Activated CD4-positive, alpha-beta T cell treated with anti-CD3 and anti-CD28 coated beads, Interleukin-2, amount 10 ng/mL, durations not matched to agents 24 days and 14 days (primary cell): ENCODE results near the gene EIF3D. TPM values are rescaled to one million over a fixed set of nuclear protein-coding genes. Genes with fewer than 3 reads are reported as not detected.
A peak's percentile ranks its signal among the peaks of the same experiment; 100 is the strongest.

Experiments
- DNase-seq: peaks from one replicate; pipeline ENCODE4 v3.0.0; 2022
- H3K27ac Mint-ChIP-seq: one replicate; pipeline ENCODE4 v1.8.0; 2022; ENCODE audit warnings: mild to moderate bottlenecking, mixed read lengths
- H3K27me3 Mint-ChIP-seq: one replicate; pipeline ENCODE4 v1.8.0; 2022; ENCODE audit warnings: mixed read lengths
- H3K36me3 Mint-ChIP-seq: one replicate; pipeline ENCODE4 v1.8.0; 2022; ENCODE audit warnings: low read depth, mild to moderate bottlenecking, mixed read lengths
- H3K4me1 Mint-ChIP-seq: one replicate; pipeline ENCODE4 v1.8.0; 2021; ENCODE audit warnings: mixed read lengths
- H3K4me3 Mint-ChIP-seq: one replicate; pipeline ENCODE4 v1.8.0; 2022; ENCODE audit warnings: mild to moderate bottlenecking, moderate library complexity, mixed read lengths
- H3K9me3 Mint-ChIP-seq: one replicate; pipeline ENCODE4 v1.8.0; 2021; ENCODE audit warnings: mixed read lengths
- intact Hi-C: fragments of 100-400 bp; cut with micrococcal nuclease; formaldehyde crosslinking; loops from one replicate; pipeline ENCODE4 v1.15.1; 2023
- total RNA-seq: library from RNA; stranded (reverse); gene quantifications from 2 replicates; pipeline ENCODE4 v1.2.3, GENCODE V29; 2022

EIF3D gene
- total RNA-seq, 1 donor from 2014 or later: 353 TPM

- intact Hi-C loops: no loop called here
- no peaks in the 10 kb centered on the region for H3K9me3 Mint-ChIP-seq
- no peak overlapping the region for H3K27ac Mint-ChIP-seq
- no peak overlapping the region for H3K4me3 Mint-ChIP-seq
- no peaks in the 10 kb centered on the region for H3K36me3 Mint-ChIP-seq
- H3K4me1 Mint-ChIP-seq: no peaks in the 10 kb centered on the region
- peaks cover 28% of the 10 kb centered on the region for H3K27me3 Mint-ChIP-seq
- no peak for DNase-seq
These were observed 34.0 kb upstream of the EIF3D start for GRCh38 chr22:36563001-36563400.

GRCh38 chr22:36562261-36562835, 33.4 kb upstream of the EIF3D start:
- peaks cover 28% of the 10 kb centered on the region for H3K27me3 Mint-ChIP-seq
- intact Hi-C loops: no loop called here
- H3K4me1 Mint-ChIP-seq: no peaks in the 10 kb centered on the region
- H3K9me3 Mint-ChIP-seq: no peaks in the 10 kb centered on the region
- no peaks in the 10 kb centered on the region for H3K36me3 Mint-ChIP-seq
- peak overlapping the region; percentile 11 for H3K27ac Mint-ChIP-seq
- H3K4me3 Mint-ChIP-seq: no peak overlapping the region
- no peak for DNase-seq

GRCh38 chr22:36561291-36561811, 32.4 kb upstream of the EIF3D start:
- Mint-ChIP-seq H3K27ac (no peak overlapping the region), H3K4me1 (no peaks in the 10 kb centered on the region), H3K9me3 (no peaks in the 10 kb centered on the region), H3K4me3 (no peak overlapping the region), H3K27me3 (peaks cover 22% of the 10 kb centered on the region), H3K36me3 (no peaks in the 10 kb centered on the region)
- intact Hi-C loops: no loop called here
- DNase-seq: no peak

- no peak overlapping the region for H3K4me3 Mint-ChIP-seq
- intact Hi-C loops: no loop called here
- H3K9me3 Mint-ChIP-seq: no peaks in the 10 kb centered on the region
- no peaks in the 10 kb centered on the region for H3K36me3 Mint-ChIP-seq
- peaks cover 18% of the 10 kb centered on the region for H3K27me3 Mint-ChIP-seq
- no peak overlapping the region for H3K27ac Mint-ChIP-seq
- no peak for DNase-seq
- H3K4me1 Mint-ChIP-seq: no peaks in the 10 kb centered on the region
These were observed 31.0 kb upstream of the EIF3D start for GRCh38 chr22:36560001-36560400.

GRCh38 chr22:36554098-36554497, 25.1 kb upstream of the EIF3D start:
- Mint-ChIP-seq H3K36me3 (no peaks in the 10 kb centered on the region), H3K4me1 (peaks cover 4% of the 10 kb centered on the region), H3K9me3 (no peaks in the 10 kb centered on the region), H3K27ac (no peak overlapping the region), H3K27me3 (peaks cover 14% of the 10 kb centered on the region), H3K4me3 (no peak overlapping the region)
- DNase-seq: no peak
- intact Hi-C loops: no loop called here

- Mint-ChIP-seq H3K36me3 (no peaks in the 10 kb centered on the region), H3K4me1 (peaks cover 10% of the 10 kb centered on the region), H3K4me3 (no peak overlapping the region), H3K27me3 (peaks cover 14% of the 10 kb centered on the region), H3K27ac (no peak overlapping the region), H3K9me3 (no peaks in the 10 kb centered on the region)
- no peak for DNase-seq
- intact Hi-C loops: no loop called here
These were observed 23.3 kb upstream of the EIF3D start for GRCh38 chr22:36552289-36552688.

- H3K36me3 Mint-ChIP-seq: no peaks in the 10 kb centered on the region
- no peak overlapping the region for H3K27ac Mint-ChIP-seq
- peaks cover 19% of the 10 kb centered on the region for H3K4me1 Mint-ChIP-seq
- DNase-seq: no peak
- intact Hi-C loops: no loop called here
- H3K27me3 Mint-ChIP-seq: peaks cover 14% of the 10 kb centered on the region
- no peaks in the 10 kb centered on the region for H3K9me3 Mint-ChIP-seq
- no peak overlapping the region for H3K4me3 Mint-ChIP-seq
These were observed 21.9 kb upstream of the EIF3D start for GRCh38 chr22:36550701-36551495.

GRCh38 chr22:36549033-36549432, 20.1 kb upstream of the EIF3D start:
- Mint-ChIP-seq H3K4me3 (no peak overlapping the region), H3K9me3 (no peaks in the 10 kb centered on the region), H3K27me3 (peaks cover 14% of the 10 kb centered on the region), H3K27ac (no peak overlapping the region), H3K36me3 (no peaks in the 10 kb centered on the region), H3K4me1 (peaks cover 24% of the 10 kb centered on the region)
- intact Hi-C loops: loop anchor here (5.0 to 10.0 kb wide), 3 partner anchors 233 to 496 kb away; no protein-coding TSS in a partner anchor
- DNase-seq: no peak

GRCh38 chr22:36548606-36549005, 19.6 kb upstream of the EIF3D start:
- Mint-ChIP-seq H3K9me3 (no peaks in the 10 kb centered on the region), H3K27me3 (peaks cover 14% of the 10 kb centered on the region), H3K27ac (no peak overlapping the region), H3K36me3 (no peaks in the 10 kb centered on the region), H3K4me1 (peaks cover 25% of the 10 kb centered on the region), H3K4me3 (no peak overlapping the region)
- intact Hi-C loops: loop anchor here (5.0 to 10.0 kb wide), 3 partner anchors 234 to 496 kb away; no protein-coding TSS in a partner anchor
- DNase-seq: no peak

GRCh38 chr22:36546932-36547331, 18.0 kb upstream of the EIF3D start:
- Mint-ChIP-seq H3K4me3 (no peak overlapping the region), H3K36me3 (no peaks in the 10 kb centered on the region), H3K4me1 (peaks cover 29% of the 10 kb centered on the region), H3K27ac (no peak overlapping the region), H3K27me3 (peaks cover 11% of the 10 kb centered on the region), H3K9me3 (no peaks in the 10 kb centered on the region)
- DNase-seq: no peak
- intact Hi-C loops: loop anchor here (1.0 to 10.0 kb wide), 4 partner anchors 235 to 498 kb away; no protein-coding TSS in a partner anchor

- Mint-ChIP-seq H3K36me3 (no peaks in the 10 kb centered on the region), H3K27me3 (peaks cover 5% of the 10 kb centered on the region), H3K4me1 (peaks cover 32% of the 10 kb centered on the region), H3K9me3 (no peaks in the 10 kb centered on the region), H3K27ac (no peak overlapping the region), H3K4me3 (no peak overlapping the region)
- intact Hi-C loops: loop anchor here (1.0 to 10.0 kb wide), 4 partner anchors 236 to 499 kb away; no protein-coding TSS in a partner anchor
- DNase-seq: peak; percentile 80
These were observed 17.3 kb upstream of the EIF3D start for GRCh38 chr22:36546092-36546804.

- no peak for DNase-seq
- H3K4me1 Mint-ChIP-seq: peaks cover 29% of the 10 kb centered on the region
- no peaks in the 10 kb centered on the region for H3K36me3 Mint-ChIP-seq
- no peaks in the 10 kb centered on the region for H3K9me3 Mint-ChIP-seq
- H3K27me3 Mint-ChIP-seq: no peaks in the 10 kb centered on the region
- intact Hi-C loops: loop anchor here (10.0 kb wide), 1 partner anchor 501 kb away; no protein-coding TSS in a partner anchor
- H3K27ac Mint-ChIP-seq: peak overlapping the region; percentile 29
- H3K4me3 Mint-ChIP-seq: no peak overlapping the region
These were observed 15.2 kb upstream of the EIF3D start for GRCh38 chr22:36544107-36544620.

GRCh38 chr22:36541831-36542411, 13.0 kb upstream of the EIF3D start:
- peak; percentile 78 for DNase-seq
- Mint-ChIP-seq H3K9me3 (no peaks in the 10 kb centered on the region), H3K27me3 (no peaks in the 10 kb centered on the region), H3K4me3 (peak overlapping the region; percentile 32), H3K4me1 (peaks cover 20% of the 10 kb centered on the region), H3K36me3 (no peaks in the 10 kb centered on the region), H3K27ac (peak overlapping the region; percentile 88)
- intact Hi-C loops: loop anchor here (10.0 kb wide), 1 partner anchor 503 kb away; no protein-coding TSS in a partner anchor
